GM12878 (cell line): ENCODE measurements around the gene SGTA. TPM values are rescaled to one million over a fixed set of nuclear protein-coding genes. Genes with fewer than 3 reads are reported as not detected.

Experiments
- ATAC-seq: fragments of 200-7000 bp; cut with Tn5 transposase; 3 replicates; pipeline ENCODE4 v1.9.1; 2020; ENCODE audit warnings: mild to moderate bottlenecking, moderate library complexity
- BruUV-seq: library from RNA; stranded (reverse); fragments of 400-500 nt; replicated peaks from 2 replicates; lab custom pipeline; 2021; lab: Mats Ljungman, UMichigan
- CTCF ChIA-PET: fragments of 300-600 bp; sonication (Branson Sonifier 250); formaldehyde crosslinking; extraction: SDS; loops from one replicate; lab custom pipeline; 2021; ENCODE audit warnings: inconsistent platforms; lab: Yijun Ruan, JAX
- POLR2A ChIA-PET: fragments of 350-600 bp; formaldehyde crosslinking; extraction: SDS; loops from one replicate; lab custom pipeline; 2021; ENCODE audit warnings: inconsistent platforms; lab: Charles Lee
- RAD21 ChIA-PET: fragments of 300-600 bp; sonication (Branson Sonifier 250); formaldehyde crosslinking; loops from one replicate; lab custom pipeline; 2023; ENCODE audit warnings: antibody characterized with exemption; ENCODE audit not compliant: unreplicated experiment; lab: Charles Lee
- SMC1A ChIA-PET: fragments of 300-600 bp; sonication (Branson Sonifier 250); formaldehyde crosslinking; loops from one replicate; lab custom pipeline; 2023; ENCODE audit not compliant: unreplicated experiment, uncharacterized antibody; lab: Charles Lee
- DNase-seq: peaks from one replicate; pipeline ENCODE4 v3.0.0-alpha.2; 2011; ENCODE audit warnings: low read depth, low spot score
- FAIRE-seq: peaks from 3 replicates; lab custom pipeline; 2011; peaks lifted over from hg19 to GRCh38; lab: Jason Lieb, UNC
- H2AFZ ChIP-seq: 2 replicates; pipeline ENCODE4 v1.6.0; 2011; ENCODE audit warnings: low read depth, low read length, control low read depth; ENCODE audit not compliant: control insufficient read depth
- H3K27ac ChIP-seq: 2 replicates; pipeline ENCODE4 v1.5.1; 2011; ENCODE audit warnings: control low read depth; ENCODE audit not compliant: control insufficient read depth, insufficient read depth
- H3K27me3 ChIP-seq, 2 experiments: replicated peaks in 1 of 2; 2 replicates each; pipeline versions ENCODE4 v1.6.0 to v1.6.1; 2011; ENCODE audit warnings: low read length in 1 of 2; ENCODE audit not compliant: control insufficient read depth in 2 of 2, insufficient read depth in 2 of 2
- H3K36me3 ChIP-seq, 2 experiments: 2 replicates each; pipeline ENCODE4 v1.5.1; 2011; ENCODE audit warnings: low read length in 1 of 2; ENCODE audit not compliant: control insufficient read depth in 2 of 2, insufficient read depth in 2 of 2
- H3K4me1 ChIP-seq: 2 replicates; pipeline ENCODE4 v1.6.1; 2011; ENCODE audit warnings: mild to moderate bottlenecking, low read length, moderate library complexity, mixed read lengths; ENCODE audit not compliant: control insufficient read depth, insufficient read depth
- H3K4me2 ChIP-seq: 2 replicates; pipeline ENCODE4 v1.6.0; 2011; ENCODE audit warnings: control low read depth; ENCODE audit not compliant: control insufficient read depth, insufficient read depth
- H3K4me3 ChIP-seq: fragments of 200-600 bp; sonication (generic); 2 replicates; pipeline ENCODE4 v1.5.1; 2016
- H3K79me2 ChIP-seq: 2 replicates; pipeline ENCODE4 v1.6.0; 2011; ENCODE audit warnings: low read length; ENCODE audit not compliant: control insufficient read depth, insufficient read depth
- H3K9ac ChIP-seq: 2 replicates; pipeline ENCODE4 v1.8.0; 2011; ENCODE audit warnings: low read length, control low read depth, mixed read lengths; ENCODE audit not compliant: control insufficient read depth, insufficient read depth
- H3K9me3 ChIP-seq: replicated peaks from 3 replicates; pipeline ENCODE4 v1.5.1; 2011; ENCODE audit warnings: mild to moderate bottlenecking, low read length; ENCODE audit not compliant: control insufficient read depth, insufficient read depth
- H4K20me1 ChIP-seq: 2 replicates; pipeline ENCODE4 v1.6.0; 2011; ENCODE audit not compliant: control insufficient read depth, insufficient read depth
- IRF3 ChIP-seq: fragments of 450-650 bp; IDR thresholded peaks from 2 replicates; pipeline ENCODE4 v1.6.1; 2014; ENCODE audit warnings: mild to moderate bottlenecking
- PML ChIP-seq: IDR thresholded peaks from 2 replicates; pipeline ENCODE4 v1.6.1; 2012; ENCODE audit warnings: low read length, inconsistent platforms
- RELB ChIP-seq: fragments of 450-650 bp; IDR thresholded peaks from 2 replicates; pipeline ENCODE4 v1.6.1; 2017; ENCODE audit warnings: low read depth, mild to moderate bottlenecking, moderate library complexity
- SP1 ChIP-seq: IDR thresholded peaks from one replicate; pipeline ENCODE4 v1.6.1; 2011; ENCODE audit warnings: low read depth, low read length
- WGBS: methylation state at CpG from one replicate; pipeline ENCODE4 v1.1.6; 2016; ENCODE audit warnings: low lambda C conversion rate; ENCODE audit not compliant: insufficient replicate concordance, insufficient coverage; ENCODE audit errors: missing lambda C conversion rate; 5-methylcytosine and 5-hydroxymethylcytosine counted together
- in situ Hi-C: fragments of 300-500 bp; cut with MboI; formaldehyde crosslinking; loops from 9 replicates; pipeline ENCODE4 v1.14.3; 2018; ENCODE audit warnings: mixed read lengths
- intact Hi-C: fragments of 100-400 bp; cut with micrococcal nuclease; formaldehyde crosslinking; loops from one replicate; pipeline ENCODE4 v1.14.2; 2022; ENCODE audit not compliant: unreplicated experiment
- polyA plus RNA-seq, 11 experiments: library from polyadenylated mRNA; depleted of rRNA in 4 of 11; unstranded in 6 of 11; stranded (reverse) in 5 of 11; fragments of >200 nt; fragmentation: Nextera tagmentation in 4 of 11; fragmentation: Illumina TruSeq in 1 of 11; extraction: Ambion mirVana in 4 of 11; extraction: Trizol in 1 of 11; gene quantifications; 1 replicate in 1 of 11; 2 replicates in 10 of 11; pipeline versions ENCODE4 v1.2.1 to v1.2.3, GENCODE V29; 2011 to 2016; ENCODE audit warnings: inconsistent platforms in 2 of 11, missing spikeins in 2 of 11, low read depth in 1 of 11
- total RNA-seq, 4 experiments: library from RNA; depleted of rRNA in 3 of 4; stranded (reverse); fragments of >200 nt in 3 of 4; fragmentation: Illumina TruSeq in 1 of 4; extraction: Trizol in 1 of 4; gene quantifications; 2 replicates each; pipeline versions ENCODE4 v1.2.1 to v1.2.3, GENCODE V29; 2013 to 2021

The SGTA gene
- total and polyA plus RNA-seq, 10 of the 15 experiments (the other 5 are each of a cell fraction or from before 2014, with no cell fraction given): 2.0 to 102 (median 48.2) TPM

GRCh38 chr19:2785244-2785997 lies 2.3 kb upstream of the SGTA start, which contains the start of gene THOP1 (continued):
- TF ChIP-seq IRF3 (no peak; the same call in 1 of the 2 replicates), SP1 (peak; percentile 71)

GRCh38 chr19:2783781-2784145 lies 690 bp upstream of the SGTA start:
- in situ Hi-C loops: no loop called here
- no peaks in the 10 kb centered on the region for H3K9me3 ChIP-seq
- intact Hi-C loops: loop anchor here (5.0 to 10.0 kb wide), 2 partner anchors 36 to 509 kb away; no protein-coding TSS in a partner anchor
- no TSS peak for BruUV-seq
- H4K20me1 ChIP-seq: no peaks in the 10 kb centered on the region
- peak overlapping the region; percentile 85 for H2AFZ ChIP-seq
- H3K27ac ChIP-seq: peak overlapping the region; percentile 65; the same call in 1 of the 2 replicates
- ChIA-PET RAD21 (interaction anchor here (1.1 to 1.7 kb wide), 2 partner anchors 85 to 135 kb away, joined by 4 to 6 read pairs; no protein-coding TSS in a partner anchor), CTCF (interaction anchor here (0.7 to 1.3 kb wide), 4 partner anchors 16 to 195 kb away, joined by 3 to 4 read pairs (median 3); partner anchors contain the start of gene ZNF57), SMC1A (interaction anchor here (1.1 to 1.6 kb wide), 2 partner anchors 34 to 252 kb away, joined by 3 to 6 read pairs; no protein-coding TSS in a partner anchor), POLR2A (interaction anchor here (0.8 to 1.1 kb wide), 2 partner anchors 8 to 20 kb away, joined by 3 read pairs; no protein-coding TSS in a partner anchor)
- TF ChIP-seq PML (0 out of 2 replicates have a peak, but pooled peaks have one; percentile 7), RELB (no peak)
- no peak for FAIRE-seq
- peaks cover 2% of the 10 kb centered on the region in 2 experiments; a peak in 3 of 4 replicates for H3K36me3 ChIP-seq
- ATAC-seq: no peak
- 76% methylated on average over 7 of the region's 7 CpGs for WGBS
- no peak for DNase-seq
- peak overlapping the region; percentile 52 for H3K4me2 ChIP-seq
- no peak overlapping the region for H3K9ac ChIP-seq
- H3K4me1 ChIP-seq: peaks cover 25% of the 10 kb centered on the region
- no peaks in the 10 kb centered on the region for H3K27me3 ChIP-seq
- peaks cover 75% of the 10 kb centered on the region for H3K79me2 ChIP-seq
- no peak overlapping the region for H3K4me3 ChIP-seq
